Measurements from ENCODE around the gene WASF3. TPM values are rescaled to one million over a fixed set of nuclear protein-coding genes. Genes with fewer than 3 reads are reported as not detected.

Gene WASF3
- total RNA-seq, 3 donors from 2014 or later (not counting 1 experiment from before 2014, with no cell fraction given), result 0.61 TPM; not detected in 2

DNA sequence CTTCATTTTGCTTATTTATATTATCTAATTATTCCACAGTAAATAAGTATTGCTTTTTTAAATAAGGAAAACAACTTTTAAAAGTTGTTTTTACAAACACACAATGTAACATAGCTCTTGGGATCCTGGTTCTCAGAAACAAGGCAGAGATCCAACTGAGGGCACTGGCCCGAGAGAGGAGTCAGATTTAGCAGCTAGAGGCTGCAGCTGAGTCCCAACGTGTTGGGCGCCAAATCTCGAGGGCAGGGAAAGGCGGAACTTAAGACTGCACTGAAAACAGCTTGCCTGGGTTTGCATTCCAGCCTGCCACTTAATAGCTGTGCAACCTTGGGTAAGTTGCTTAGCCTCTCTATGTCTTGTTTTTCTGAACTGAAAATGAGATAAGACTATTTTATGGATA lies 16.4 kb upstream of the WASF3 start:
- no peak for ATAC-seq
- Mint-ChIP-seq H3K4me3 (no peak overlapping the region), H3K36me3 (no peaks in the 10 kb centered on the region), H3K9me3 (no peaks in the 10 kb centered on the region), H3K4me1 (no peaks in the 10 kb centered on the region), H3K27me3 (ENCODE audit: low read depth in 2 of 2) (peaks cover 14 to 29% of the 10 kb centered on the region in 2 donors), H3K27ac (no peak overlapping the region)
- TF ChIP-seq, protein P1, sequence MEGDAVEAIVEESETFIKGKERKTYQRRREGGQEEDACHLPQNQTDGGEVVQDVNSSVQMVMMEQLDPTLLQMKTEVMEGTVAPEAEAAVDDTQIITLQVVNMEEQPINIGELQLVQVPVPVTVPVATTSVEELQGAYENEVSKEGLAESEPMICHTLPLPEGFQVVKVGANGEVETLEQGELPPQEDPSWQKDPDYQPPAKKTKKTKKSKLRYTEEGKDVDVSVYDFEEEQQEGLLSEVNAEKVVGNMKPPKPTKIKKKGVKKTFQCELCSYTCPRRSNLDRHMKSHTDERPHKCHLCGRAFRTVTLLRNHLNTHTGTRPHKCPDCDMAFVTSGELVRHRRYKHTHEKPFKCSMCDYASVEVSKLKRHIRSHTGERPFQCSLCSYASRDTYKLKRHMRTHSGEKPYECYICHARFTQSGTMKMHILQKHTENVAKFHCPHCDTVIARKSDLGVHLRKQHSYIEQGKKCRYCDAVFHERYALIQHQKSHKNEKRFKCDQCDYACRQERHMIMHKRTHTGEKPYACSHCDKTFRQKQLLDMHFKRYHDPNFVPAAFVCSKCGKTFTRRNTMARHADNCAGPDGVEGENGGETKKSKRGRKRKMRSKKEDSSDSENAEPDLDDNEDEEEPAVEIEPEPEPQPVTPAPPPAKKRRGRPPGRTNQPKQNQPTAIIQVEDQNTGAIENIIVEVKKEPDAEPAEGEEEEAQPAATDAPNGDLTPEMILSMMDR (IDR thresholded peaks at IDR 0.05), result no peak
- Histone ChIP-seq H3K9me3 (ENCODE audit: control insufficient read depth, insufficient read depth, low read length) (no peaks in the 10 kb centered on the region), H3K36me3 (ENCODE audit: control insufficient read depth, insufficient read depth, low read length) (no peaks in the 10 kb centered on the region), H3K4me3 (ENCODE audit: low read length) (no peak overlapping the region), H3K27ac (ENCODE audit: low read length) (no peak overlapping the region), H3K4me1 (ENCODE audit: control insufficient read depth, insufficient read depth, low read length) (no peaks in the 10 kb centered on the region), H3K27me3 (ENCODE audit: control insufficient read depth, insufficient read depth, low read length) (no peaks in the 10 kb centered on the region)
- intact Hi-C loops (cut with micrococcal nuclease), result no loop called here
- WGBS (ENCODE audit: insufficient coverage), result 80% methylated on average over 5 of the region's 5 CpGs
- no peak for DNase-seq

DNA sequence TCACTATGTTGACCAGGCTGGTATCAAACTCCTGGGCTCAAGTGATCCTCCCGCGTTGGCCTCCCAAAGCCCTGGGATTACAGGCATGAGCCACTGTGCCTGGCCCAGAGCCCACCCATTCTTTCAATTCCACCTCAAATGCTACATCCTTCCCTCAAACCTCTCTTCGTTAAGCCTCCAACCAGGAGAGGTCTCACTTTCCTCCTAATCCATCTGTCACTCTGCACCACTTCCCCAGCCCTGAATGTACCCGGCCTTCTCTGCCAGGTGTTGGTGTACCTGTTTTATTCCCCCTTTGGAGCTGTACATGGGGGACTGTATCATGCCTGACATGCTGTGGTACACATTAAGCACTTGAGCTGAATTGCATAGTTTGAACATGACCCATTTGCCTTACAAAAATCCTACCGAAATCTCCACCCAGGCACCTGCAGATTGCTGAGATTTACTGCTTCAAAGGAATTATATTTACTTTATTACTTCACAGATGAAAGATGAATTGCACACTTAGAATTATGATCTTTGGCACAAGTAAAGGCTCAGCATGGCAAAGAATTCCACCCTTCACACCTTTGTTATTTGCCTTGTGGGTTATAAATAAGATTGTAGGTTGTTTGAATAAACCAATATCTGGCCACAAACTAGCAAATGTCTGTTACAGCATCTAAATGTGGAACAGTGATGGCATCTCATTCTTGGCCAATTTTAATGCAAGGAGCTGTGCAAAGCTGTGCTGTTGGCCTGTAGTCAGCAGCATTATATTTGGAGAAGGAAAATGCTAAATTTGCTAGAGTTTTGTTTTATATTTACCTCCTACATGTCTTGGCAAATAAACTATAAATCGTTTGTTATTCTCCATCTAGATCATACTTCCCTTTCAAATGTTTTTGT lies 15.6 kb upstream of the WASF3 start:
- Mint-ChIP-seq H3K27me3 (ENCODE audit: low read depth in 2 of 2) (peaks cover 14 to 29% of the 10 kb centered on the region in 2 donors), H3K27ac (no peak overlapping the region), H3K9me3 (no peaks in the 10 kb centered on the region), H3K36me3 (no peaks in the 10 kb centered on the region), H3K4me3 (no peak overlapping the region), H3K4me1 (no peaks in the 10 kb centered on the region)
- TF ChIP-seq, protein P1 (IDR thresholded peaks at IDR 0.05), result no peak
- no peaks in the 10 kb centered on the region for H3K27me3 ChIP-seq (ENCODE audit: control insufficient read depth, insufficient read depth, low read length)
- intact Hi-C loops (cut with micrococcal nuclease), result no loop called here
- no peaks in the 10 kb centered on the region for H3K4me1 ChIP-seq (ENCODE audit: control insufficient read depth, insufficient read depth, low read length)
- H3K27ac ChIP-seq (ENCODE audit: low read length), result no peak overlapping the region
- ATAC-seq (no peak), DNase-seq (no peak)
- WGBS (ENCODE audit: insufficient coverage), result 80% methylated on average over 5 of the region's 6 CpGs
- H3K4me3 ChIP-seq (ENCODE audit: low read length), result no peak overlapping the region
- H3K36me3 ChIP-seq (ENCODE audit: control insufficient read depth, insufficient read depth, low read length), result no peaks in the 10 kb centered on the region
- H3K9me3 ChIP-seq (ENCODE audit: control insufficient read depth, insufficient read depth, low read length), result no peaks in the 10 kb centered on the region

DNA sequence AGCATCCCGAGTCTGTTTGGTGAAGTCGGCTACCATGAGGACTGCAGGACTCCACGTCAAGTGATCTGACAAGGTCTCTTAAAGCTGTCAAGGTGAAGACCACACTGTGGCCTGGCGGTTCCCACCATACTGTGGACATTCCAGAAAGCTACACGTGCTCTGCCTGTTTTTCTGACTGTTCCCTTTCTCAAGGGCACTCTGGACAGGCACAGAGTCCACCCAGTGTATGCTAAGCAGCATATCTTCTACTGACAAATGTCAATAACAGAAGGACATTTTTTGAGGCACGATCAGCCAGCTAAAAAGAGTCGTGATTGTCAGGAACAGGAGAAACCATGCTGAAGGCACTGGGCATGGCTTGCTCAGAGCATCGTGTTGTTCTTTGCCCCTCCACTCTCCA lies 12.8 kb upstream of the WASF3 start:
- Histone ChIP-seq H3K27me3 (ENCODE audit: control insufficient read depth, insufficient read depth, low read length) (no peaks in the 10 kb centered on the region), H3K27ac (ENCODE audit: low read length) (no peak overlapping the region), H3K4me1 (ENCODE audit: control insufficient read depth, insufficient read depth, low read length) (no peaks in the 10 kb centered on the region), H3K9me3 (ENCODE audit: control insufficient read depth, insufficient read depth, low read length) (no peaks in the 10 kb centered on the region), H3K4me3 (ENCODE audit: low read length) (no peak overlapping the region), H3K36me3 (ENCODE audit: control insufficient read depth, insufficient read depth, low read length) (no peaks in the 10 kb centered on the region)
- ATAC-seq (no peak), DNase-seq (no peak)
- Mint-ChIP-seq H3K4me3 (no peak overlapping the region), H3K36me3 (no peaks in the 10 kb centered on the region), H3K9me3 (no peaks in the 10 kb centered on the region), H3K27ac (no peak overlapping the region), H3K4me1 (no peaks in the 10 kb centered on the region), H3K27me3 (ENCODE audit: low read depth in 2 of 2) (peaks cover 4 to 29% of the 10 kb centered on the region in 2 donors)
- intact Hi-C loops (cut with micrococcal nuclease), result no loop called here
- TF ChIP-seq, protein P1 (IDR thresholded peaks at IDR 0.05), result no peak
- 74% methylated on average over 8 of the region's 8 CpGs for WGBS (ENCODE audit: insufficient coverage)

Measured in natural killer cell (primary cell).